M059J (cell line): ENCODE results near the gene MON2. TPM values are rescaled to one million over a fixed set of nuclear protein-coding genes. Genes with fewer than 3 reads are reported as not detected.
"Not testable (repeated sequence)": the region's sequence is repeated elsewhere in the genome, so short reads cannot be mapped to it uniquely, and the experiment has no call there.

Experiments
- DNase-seq: peaks from one replicate; pipeline ENCODE4 v3.0.0-alpha.2; 2012; ENCODE audit warnings: low read depth
- total RNA-seq: library from RNA; depleted of rRNA; stranded (reverse); fragments of >200 nt; shearing (Covaris generic); gene quantifications from 2 replicates; pipeline ENCODE4 v1.2.3, GENCODE V29; 2014

Gene MON2
- total RNA-seq, 1 experiment from 2014 or later, result 18.8 TPM

GRCh38 chr12:62481843-62482540 lies 15.4 kb downstream of the MON2 start:
- DNase-seq, result no peak

GRCh38 chr12:62482769-62483168 lies 16.1 kb downstream of the MON2 start:
- DNase-seq, result no peak

GRCh38 chr12:62484233-62484632 lies 17.6 kb downstream of the MON2 start:
- DNase-seq, result no peak

- no peak for DNase-seq
Observed at GRCh38 chr12:62505786-62506185, 39.2 kb downstream of the MON2 start.

GRCh38 chr12:62512901-62513300 lies 46.3 kb downstream of the MON2 start:
- DNase-seq, result no peak

DNA sequence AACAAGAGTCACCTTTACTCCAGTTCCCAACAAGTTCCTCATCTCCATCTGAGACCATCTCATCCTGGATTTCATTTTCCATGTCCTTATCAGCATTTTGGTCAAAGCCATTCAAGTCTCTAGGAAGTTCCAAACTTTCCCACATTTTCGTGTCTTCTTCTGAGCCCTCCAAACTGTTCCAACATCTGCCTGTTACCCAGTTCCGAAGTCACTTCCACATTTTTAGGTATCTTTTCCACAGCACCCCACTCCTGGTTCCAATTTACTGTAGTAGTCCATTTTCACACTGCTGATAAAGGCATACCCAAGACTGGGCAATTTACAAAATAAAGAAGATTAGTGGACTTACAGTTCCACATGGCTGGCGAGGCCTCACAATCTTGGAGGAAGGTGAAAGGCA lies 47.5 kb downstream of the MON2 start:
- DNase-seq, result not testable (repeated sequence)

- no peak for DNase-seq
Observed at GRCh38 chr12:62516927-62517326, 50.3 kb downstream of the MON2 start.

- no peak for DNase-seq
Observed at GRCh38 chr12:62517887-62518286, 51.3 kb downstream of the MON2 start.

DNA sequence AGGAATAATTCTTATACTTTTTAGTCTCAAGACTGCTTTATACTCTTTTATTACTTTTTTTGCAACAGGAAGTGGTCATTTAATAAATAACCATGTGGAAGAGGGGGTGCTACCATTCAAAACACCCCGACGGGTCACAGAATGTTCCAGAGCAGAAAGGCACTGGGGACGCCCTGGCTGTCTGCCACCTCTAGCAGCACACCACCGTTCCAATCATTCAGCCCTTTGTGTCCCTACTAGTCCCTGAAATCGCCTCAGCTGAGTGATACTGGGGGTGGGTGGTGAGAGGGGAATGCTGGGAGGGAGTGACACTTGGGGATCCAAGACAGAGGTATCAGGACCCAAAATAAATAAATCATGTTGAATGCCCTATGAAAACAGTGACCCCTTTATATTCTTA lies 52.4 kb downstream of the MON2 start:
- DNase-seq, result no peak

GRCh38 chr12:62520361-62520760 lies 53.7 kb downstream of the MON2 start:
- no peak for DNase-seq

- peak; percentile 20 for DNase-seq
Observed at GRCh38 chr12:62522984-62523383, 56.4 kb downstream of the MON2 start.

GRCh38 chr12:62523619-62524018 lies 57.0 kb downstream of the MON2 start:
- DNase-seq, result no peak

DNA sequence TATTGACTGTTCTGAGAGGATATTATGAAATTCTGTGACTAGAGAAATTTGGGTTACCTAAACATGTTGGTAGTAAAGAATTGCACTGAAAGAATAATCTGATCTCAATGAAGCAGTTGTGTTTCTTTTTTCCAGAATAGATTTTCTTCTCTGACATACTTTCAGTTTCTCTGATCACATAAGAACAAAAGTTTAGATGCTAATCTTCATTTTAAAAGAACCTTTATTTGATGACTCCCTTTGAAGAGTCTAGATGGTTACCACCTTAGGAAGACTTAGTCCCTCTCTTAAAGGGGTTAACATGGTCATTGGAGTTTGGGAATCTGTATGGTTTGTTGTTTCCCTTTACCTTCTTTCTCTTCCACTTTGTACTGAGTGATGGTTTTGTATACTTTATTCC lies 58.6 kb downstream of the MON2 start:
- DNase-seq, result no peak

GRCh38 chr12:62530596-62530995 lies 64.0 kb downstream of the MON2 start:
- peak; percentile 9 for DNase-seq

- DNase-seq, result no peak
Observed at GRCh38 chr12:62532333-62532732, 65.7 kb downstream of the MON2 start.

DNA sequence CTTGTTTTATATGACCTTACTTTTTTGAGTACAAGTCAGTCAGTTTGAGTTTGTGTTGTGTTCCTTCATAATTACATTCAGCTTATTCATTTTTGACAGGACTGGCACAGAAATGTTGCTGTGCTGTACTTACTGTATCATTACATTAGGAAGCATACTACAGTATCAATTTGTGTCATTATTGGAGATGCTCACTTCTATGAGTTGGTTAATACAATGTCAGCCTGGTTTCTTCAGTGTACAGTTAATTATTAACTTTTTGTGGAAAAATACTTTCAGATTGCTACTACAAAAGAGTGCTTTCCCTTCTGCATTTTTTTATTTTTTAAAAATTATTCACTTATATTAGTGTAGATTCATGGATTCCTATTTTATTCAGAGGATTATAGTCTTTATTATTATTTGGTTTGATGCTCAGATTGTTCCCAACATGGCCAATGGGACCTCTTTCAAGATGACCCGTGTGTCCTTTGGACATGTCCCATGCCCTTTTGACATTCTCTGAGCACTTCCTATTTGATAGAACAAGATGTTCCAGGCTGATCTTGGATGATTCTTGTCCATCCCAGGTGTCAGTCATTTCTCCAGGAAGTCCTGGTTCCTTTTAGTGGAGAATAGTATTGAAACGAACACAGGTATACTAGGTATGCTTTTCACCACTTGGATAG lies 66.6 kb downstream of the MON2 start:
- no peak for DNase-seq

DNA sequence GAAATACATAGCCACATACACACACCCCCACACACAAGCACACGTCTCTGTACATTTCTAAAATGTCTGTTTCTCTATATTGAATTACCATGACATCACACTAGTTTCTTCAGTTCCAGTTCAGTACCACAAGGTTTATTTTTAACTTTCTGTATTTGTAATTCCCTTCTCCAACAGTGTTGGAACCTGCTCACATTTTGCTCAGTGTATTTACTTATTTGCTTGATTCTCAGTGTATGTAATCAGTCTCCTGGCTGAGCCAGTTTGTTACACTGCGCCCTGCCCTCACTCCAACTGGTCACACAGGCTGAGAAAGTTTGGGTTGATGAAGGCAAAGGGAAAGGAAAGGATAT lies 67.1 kb downstream of the MON2 start:
- DNase-seq, result no peak

- DNase-seq, result no peak
Observed at GRCh38 chr12:62536546-62536945, 69.9 kb downstream of the MON2 start.

DNA sequence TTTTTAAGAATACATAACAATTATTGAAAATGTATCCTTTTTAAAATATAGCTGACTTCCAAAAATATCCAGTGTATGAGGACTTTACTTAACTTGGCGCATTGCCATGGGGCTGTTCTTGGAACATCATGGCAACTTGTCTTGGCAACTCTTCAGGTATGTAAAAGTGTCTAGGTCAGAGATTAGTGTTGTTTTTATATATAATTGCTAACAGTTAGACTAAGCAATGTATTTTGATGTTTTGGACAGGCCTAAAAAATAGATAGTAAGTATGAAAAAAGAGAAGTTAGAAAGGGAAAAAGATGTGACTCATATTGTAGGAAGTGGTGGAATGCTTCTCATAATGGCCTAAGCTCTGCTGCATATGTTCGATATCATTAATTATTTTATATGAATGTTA lies 70.9 kb downstream of the MON2 start:
- DNase-seq, result peak; percentile 57

DNA sequence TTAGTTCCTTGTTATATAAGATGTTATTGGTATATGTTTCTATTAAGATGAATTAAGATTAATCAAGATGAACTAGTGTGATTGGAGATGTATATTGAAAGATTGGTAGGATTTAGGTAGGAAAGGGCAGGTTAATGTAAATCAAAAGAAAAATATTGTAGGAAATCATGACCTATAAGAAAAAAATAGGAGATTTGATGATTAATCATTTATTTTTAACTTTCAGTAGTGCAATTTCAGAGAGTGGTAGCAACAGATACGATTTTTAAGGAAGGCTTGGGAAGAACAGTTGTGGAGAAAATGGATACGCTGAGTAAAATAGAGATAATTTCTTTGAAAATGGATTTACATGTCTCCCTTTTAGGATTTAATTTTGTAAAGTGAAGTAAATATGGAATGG lies 73.7 kb downstream of the MON2 start:
- no peak for DNase-seq

DNA sequence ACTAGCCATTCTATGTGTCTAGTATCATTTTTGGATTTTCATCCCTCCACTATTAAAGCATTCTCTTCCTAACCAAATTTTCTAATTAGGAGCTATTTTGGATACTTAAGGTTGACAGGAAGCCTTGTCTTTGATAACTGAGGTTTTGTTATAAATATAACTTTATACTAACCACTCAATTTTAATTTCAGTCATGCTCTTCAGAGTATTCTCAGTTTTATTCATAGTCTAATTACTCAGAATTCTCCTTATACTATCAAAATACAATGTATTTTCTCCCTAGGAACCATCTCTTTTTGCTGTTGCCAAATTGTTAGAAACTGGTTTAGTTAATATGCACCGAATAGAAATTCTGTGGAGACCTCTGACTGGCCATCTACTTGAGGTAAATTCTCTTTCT lies 76.2 kb downstream of the MON2 start:
- no peak for DNase-seq

GRCh38 chr12:62543324-62543723 lies 76.7 kb downstream of the MON2 start:
- no peak for DNase-seq

- DNase-seq, result no peak
Observed at GRCh38 chr12:62543741-62544140, 77.1 kb downstream of the MON2 start.
